IMR-90 (cell line): ENCODE measurements around the gene KDSR. TPM values are rescaled to one million over a fixed set of nuclear protein-coding genes. Genes with fewer than 3 reads are reported as not detected.

Source experiments
- ATAC-seq: fragments of 200-7000 bp; cut with Tn5 transposase; 2 replicates; pipeline ENCODE4 v1.9.1; 2020; ENCODE audit warnings: low read depth, mild to moderate bottlenecking, moderate library complexity
- BruUV-seq: library from RNA; stranded (reverse); fragments of 400-500 nt; replicated peaks from 2 replicates; lab custom pipeline; 2021; lab: Mats Ljungman, UMichigan
- CTCF ChIA-PET: fragments of 300-600 bp; formaldehyde crosslinking; extraction: SDS; loops from one replicate; lab custom pipeline; 2021; ENCODE audit warnings: antibody characterized with exemption; lab: Yijun Ruan, JAX
- POLR2A ChIA-PET: fragments of 300-600 bp; sonication (Branson Sonifier 250); formaldehyde crosslinking; loops from one replicate; lab custom pipeline; 2022; ENCODE audit warnings: antibody characterized with exemption; ENCODE audit not compliant: unreplicated experiment; lab: Charles Lee
- DNase-seq: peaks from one replicate; pipeline ENCODE4 v3.0.0; 2013
- H2AFZ ChIP-seq: replicated peaks from 2 replicates; pipeline ENCODE3; 2013; ENCODE audit warnings: low read length, mild to moderate bottlenecking; ENCODE audit not compliant: poor library complexity
- H2AK5ac ChIP-seq: 2 replicates; pipeline ENCODE4 v1.6.1; 2013; ENCODE audit warnings: low read depth, low read length, inconsistent platforms
- H2AK9ac ChIP-seq: replicated peaks from 2 replicates; pipeline ENCODE3; 2013; ENCODE audit warnings: mild to moderate bottlenecking, low read depth, low read length, moderate library complexity; ENCODE audit not compliant: poor library complexity
- H2BK120ac ChIP-seq: 2 replicates; pipeline ENCODE4 v1.6.1; 2013; ENCODE audit warnings: low read depth, low read length, inconsistent platforms
- H2BK15ac ChIP-seq: 3 replicates; pipeline ENCODE4 v1.6.1; 2013; ENCODE audit warnings: low read depth, low read length, inconsistent platforms
- H2BK20ac ChIP-seq: 2 replicates; pipeline ENCODE4 v1.6.1; 2013; ENCODE audit warnings: low read depth, mild to moderate bottlenecking, inconsistent platforms, low read length, moderate library complexity
- H2BK5ac ChIP-seq: 2 replicates; pipeline ENCODE4 v1.6.1; 2013; ENCODE audit warnings: mild to moderate bottlenecking, low read depth, low read length, inconsistent platforms; ENCODE audit not compliant: poor library complexity, severe bottlenecking
- H3K14ac ChIP-seq: replicated peaks from 2 replicates; pipeline ENCODE4 v1.6.1; 2013; ENCODE audit warnings: low read depth, low read length, inconsistent platforms
- H3K18ac ChIP-seq: 2 replicates; pipeline ENCODE4 v1.6.1; 2013; ENCODE audit warnings: low read depth, low read length, control low read depth
- H3K23ac ChIP-seq: 2 replicates; pipeline ENCODE4 v1.6.1; 2013; ENCODE audit warnings: low read depth, low read length, inconsistent platforms
- H3K27ac ChIP-seq: 2 replicates; pipeline ENCODE4 v1.5.1; 2013; ENCODE audit warnings: mild to moderate bottlenecking, control low read depth, low read length; ENCODE audit not compliant: insufficient read depth
- H3K27me3 ChIP-seq: 2 replicates; pipeline ENCODE4 v1.6.1; 2013; ENCODE audit warnings: low read length; ENCODE audit not compliant: control insufficient read depth, insufficient read depth
- H3K36me3 ChIP-seq: 2 replicates; pipeline ENCODE4 v1.6.1; 2013; ENCODE audit warnings: low read length, mixed read lengths; ENCODE audit not compliant: control insufficient read depth, insufficient read depth
- H3K4ac ChIP-seq: 2 replicates; pipeline ENCODE4 v1.6.1; 2013; ENCODE audit warnings: low read depth, low read length, inconsistent platforms
- H3K4me1 ChIP-seq: 2 replicates; pipeline ENCODE4 v1.6.1; 2013; ENCODE audit warnings: low read length, mixed read lengths; ENCODE audit not compliant: control insufficient read depth, insufficient read depth
- H3K4me2 ChIP-seq: 2 replicates; pipeline ENCODE4 v1.6.1; 2013; ENCODE audit warnings: low read depth, mild to moderate bottlenecking, control low read depth, low read length, moderate library complexity
- H3K4me3 ChIP-seq: 2 replicates; pipeline ENCODE4 v1.5.1; 2013; ENCODE audit warnings: low read depth, mild to moderate bottlenecking, control low read depth, low read length, moderate library complexity; ENCODE audit not compliant: insufficient read depth
- H3K56ac ChIP-seq: 2 replicates; pipeline ENCODE4 v1.6.1; 2013; ENCODE audit warnings: low read length, inconsistent platforms; ENCODE audit not compliant: insufficient read depth; ENCODE audit errors: extremely low read depth
- H3K79me1 ChIP-seq, 2 experiments: 2 replicates each; pipeline ENCODE4 v1.6.1; 2013; ENCODE audit warnings: low read length in 2 of 2, inconsistent platforms in 1 of 2, low read depth in 1 of 2
- H3K9ac ChIP-seq: 2 replicates; pipeline ENCODE4 v1.6.1; 2013; ENCODE audit warnings: low read depth, low read length, control low read depth
- H3K9me1 ChIP-seq: 2 replicates; pipeline ENCODE4 v1.6.1; 2013; ENCODE audit warnings: low read length, inconsistent platforms; ENCODE audit not compliant: insufficient read depth
- H3K9me3 ChIP-seq: 2 replicates; pipeline ENCODE4 v1.6.1; 2013; ENCODE audit warnings: low read length; ENCODE audit not compliant: control insufficient read depth, insufficient read depth
- H4K20me1 ChIP-seq: 2 replicates; pipeline ENCODE4 v1.6.1; 2013; ENCODE audit warnings: low read length, inconsistent platforms; ENCODE audit not compliant: insufficient read depth
- H4K5ac ChIP-seq: 2 replicates; pipeline ENCODE4 v1.6.1; 2013; ENCODE audit warnings: mild to moderate bottlenecking, low read depth, low read length, control low read depth
- H4K8ac ChIP-seq, 2 experiments: 2 replicates each; pipeline ENCODE4 v1.6.1; 2013; ENCODE audit warnings: low read depth in 2 of 2, low read length in 2 of 2, control low read depth in 1 of 2, inconsistent platforms in 1 of 2
- H4K91ac ChIP-seq: 2 replicates; pipeline ENCODE4 v1.6.1; 2013; ENCODE audit warnings: low read depth, low read length, inconsistent platforms; ENCODE audit not compliant: insufficient read depth
- CHD1 ChIP-seq: IDR thresholded peaks from 2 replicates; pipeline ENCODE4 v1.6.1; 2012; ENCODE audit warnings: low read depth, low read length, improper control_type of control experiment
- FOS ChIP-seq: fragments of 150-350 bp; IDR thresholded peaks from 2 replicates; pipeline ENCODE4 v1.6.1; 2016; ENCODE audit warnings: low read depth, low read length
- MAZ ChIP-seq: IDR thresholded peaks from 2 replicates; pipeline ENCODE4 v1.6.1; 2012; ENCODE audit warnings: low read depth, mild to moderate bottlenecking, low read length, improper control_type of control experiment, moderate library complexity, borderline replicate concordance
- MXI1 ChIP-seq: IDR thresholded peaks from 2 replicates; pipeline ENCODE4 v1.6.1; 2012; ENCODE audit warnings: low read depth, mild to moderate bottlenecking, low read length, moderate library complexity, borderline replicate concordance
- NFE2L2 ChIP-seq: fragments of 150-350 bp; IDR thresholded peaks from 2 replicates; pipeline ENCODE4 v1.6.1; 2016; ENCODE audit warnings: low read depth, mild to moderate bottlenecking, low read length
- RAD21 ChIP-seq: IDR thresholded peaks from 2 replicates; pipeline ENCODE4 v1.6.1; 2012; ENCODE audit warnings: low read length, improper control_type of control experiment
- USF2 ChIP-seq: fragments of 150-350 bp; IDR thresholded peaks from 2 replicates; pipeline ENCODE4 v1.6.1; 2017; ENCODE audit warnings: mild to moderate bottlenecking, antibody characterized with exemption, low read length, low read depth
- WGBS, 2 experiments: methylation state at CpG; one replicate each; pipeline versions ENCODE4 v1.1.5 to v1.1.7; 2013; ENCODE audit warnings: missing lambda C conversion rate in 2 of 2; ENCODE audit not compliant: insufficient read length in 1 of 2; ENCODE audit errors: extremely low coverage in 2 of 2; 5-methylcytosine and 5-hydroxymethylcytosine counted together
- dilution Hi-C: fragments of 300-500 bp; cut with HindIII; formaldehyde crosslinking; loops from one replicate; pipeline ENCODE4 v1.14.3; 2018; ENCODE audit warnings: low sequenced_read_pairs; ENCODE audit not compliant: unreplicated experiment
- in situ Hi-C: fragments of 300-500 bp; cut with MboI; formaldehyde crosslinking; loops from 3 replicates; pipeline ENCODE4 v1.14.3; 2019; ENCODE audit warnings: low sequenced_read_pairs, inconsistent platforms, mixed read lengths
- intact Hi-C: fragments of 100-400 bp; cut with micrococcal nuclease; formaldehyde crosslinking; loops from 2 replicates; pipeline ENCODE4 v1.10.0; 2022
- polyA plus RNA-seq, 3 experiments: library from polyadenylated mRNA; depleted of rRNA; stranded (reverse); fragments of >200 nt; gene quantifications; 2 replicates each; pipeline ENCODE4 v1.2.3, GENCODE V29; 2012; ENCODE audit warnings: low replicate concordance in 1 of 3
- total RNA-seq: library from RNA; depleted of rRNA; stranded (reverse); fragments of >200 nt; gene quantifications from 2 replicates; pipeline ENCODE4 v1.2.3, GENCODE V29; 2012

KDSR gene
- total and polyA plus RNA-seq, 2 of the 4 experiments (the other 2 are of a cell fraction) = 21.5 to 21.9 TPM

DNA sequence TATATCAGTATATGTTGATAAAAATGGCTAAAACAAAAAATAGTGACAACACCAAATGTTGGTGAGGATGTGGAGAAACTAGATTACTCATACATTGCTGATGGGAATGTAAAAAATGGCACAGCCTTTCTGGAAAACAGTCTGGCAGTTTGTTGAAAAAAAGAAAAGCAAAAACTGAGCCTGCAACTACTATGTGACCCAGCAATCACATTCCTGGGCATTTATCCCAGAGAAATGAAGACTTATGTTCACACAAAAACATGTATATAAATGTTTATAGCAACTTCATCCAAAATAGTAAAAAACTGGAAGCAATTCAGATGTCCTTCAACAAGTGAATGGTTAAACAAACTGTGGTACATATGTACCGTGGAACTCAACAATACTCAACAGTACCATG lies 7.5 kb upstream of the KDSR start:
- Histone ChIP-seq H3K18ac (no peak overlapping the region), H3K4me2 (no peak overlapping the region), H3K9ac (no peak overlapping the region), H3K14ac (no peak overlapping the region), H4K5ac (no peak overlapping the region), H2AFZ (no peak overlapping the region), H4K91ac (no peak overlapping the region), H4K8ac (no peak overlapping the region), H3K23ac (no peak overlapping the region), H3K9me3 (peaks cover 4% of the 10 kb centered on the region; the same call in 1 of the 2 replicates), H4K20me1 (no peaks in the 10 kb centered on the region), H3K4me1 (no peaks in the 10 kb centered on the region), H2BK20ac (no peak overlapping the region), H2BK15ac (no peak overlapping the region), H3K4me3 (no peak overlapping the region), H3K36me3 (no peaks in the 10 kb centered on the region), H2BK5ac (no peak overlapping the region), H3K9me1 (no peaks in the 10 kb centered on the region), H2AK9ac (no peak overlapping the region), H2AK5ac (no peak overlapping the region), H2BK120ac (no peak overlapping the region), H3K27ac (no peak overlapping the region), H3K56ac (no peak overlapping the region), H3K27me3 (no peaks in the 10 kb centered on the region), H3K4ac (no peak overlapping the region), H3K79me1 (no peaks in the 10 kb centered on the region)
- ChIA-PET CTCF (no interaction called here), POLR2A (no interaction called here)
- WGBS, 2 experiments = no CpG with 5 or more reads among the region's 1 CpG
- no TSS peak for BruUV-seq
- dilution Hi-C loops (no loop called here), in situ Hi-C loops (no loop called here), intact Hi-C loops (no loop called here)
- DNase-seq (peak; percentile 63), ATAC-seq (peak; percentile 63)
- TF ChIP-seq RAD21 (no peak), MXI1 (no peak), MAZ (no peak), USF2 (no peak), NFE2L2 (no peak), FOS (no peak), CHD1 (no peak)
